HepG2 (cell line): ENCODE data around the gene DPH2. TPM values are rescaled to one million over a fixed set of nuclear protein-coding genes. Genes with fewer than 3 reads are reported as not detected.

Source experiments
- NFE2L1 ChIP-seq: sonication (generic); formaldehyde crosslinking; IDR thresholded peaks from 2 replicates; pipeline ENCODE4 v1.4.0; 2020; ENCODE audit warnings: missing genetic modification reagents, mild to moderate bottlenecking, borderline replicate concordance
- ZFP36 ChIP-seq: fragments of 150-350 bp; IDR thresholded peaks from 2 replicates; pipeline ENCODE4 v1.6.1; 2018; ENCODE audit warnings: borderline replicate concordance, low read length, low read depth; ENCODE audit not compliant: partially characterized antibody
- ZNF749 ChIP-seq: sonication (generic); formaldehyde crosslinking; IDR thresholded peaks from 2 replicates; pipeline ENCODE4 v1.8.0; 2022; ENCODE audit warnings: mild to moderate bottlenecking, missing genetic modification reagents, moderate library complexity, borderline replicate concordance
- polyA plus RNA-seq, 8 experiments: library from polyadenylated mRNA; depleted of rRNA in 3 of 8; stranded (reverse) in 7 of 8; unstranded in 1 of 8; fragments of >200 nt; fragmentation: Illumina TruSeq in 4 of 8; extraction: Trizol in 4 of 8; gene quantifications; 2 replicates each; pipeline versions ENCODE4 v1.2.1 to v1.2.3, GENCODE V29; 2011 to 2016; ENCODE audit warnings: low read depth in 4 of 8, missing spikeins in 1 of 8, mixed read lengths in 1 of 8; ENCODE audit not compliant: insufficient read depth in 1 of 8
- total RNA-seq, 5 experiments: library from RNA; depleted of rRNA; stranded (reverse); fragments of >200 nt; fragmentation: Illumina TruSeq; extraction: Trizol; gene quantifications; 2 replicates each; pipeline ENCODE4 v1.2.3, GENCODE V29; 2016; ENCODE audit warnings: low read depth in 1 of 5
- TF ChIP-seq, protein P1 (sequence below): sonication (generic); formaldehyde crosslinking; IDR thresholded peaks from 2 replicates; pipeline ENCODE4 v1.4.0; 2020; ENCODE audit warnings: missing genetic modification reagents, borderline replicate concordance
- TF ChIP-seq, protein P2 (sequence below): sonication (generic); formaldehyde crosslinking; IDR thresholded peaks from 2 replicates; pipeline ENCODE4 v1.4.0; 2020; ENCODE audit warnings: missing genetic modification reagents, borderline replicate concordance
- TF ChIP-seq, protein P3 (sequence below): sonication (generic); formaldehyde crosslinking; IDR thresholded peaks from 2 replicates; pipeline ENCODE4 v1.8.0; 2022; ENCODE audit warnings: missing genetic modification reagents, low read depth, mild to moderate bottlenecking, borderline replicate concordance

Gene DPH2
- total and polyA plus RNA-seq, 2 of the 13 experiments (the other 11 are each of a cell fraction or from before 2014, with no cell fraction given) = 32.2 to 38.3 TPM

DNA sequence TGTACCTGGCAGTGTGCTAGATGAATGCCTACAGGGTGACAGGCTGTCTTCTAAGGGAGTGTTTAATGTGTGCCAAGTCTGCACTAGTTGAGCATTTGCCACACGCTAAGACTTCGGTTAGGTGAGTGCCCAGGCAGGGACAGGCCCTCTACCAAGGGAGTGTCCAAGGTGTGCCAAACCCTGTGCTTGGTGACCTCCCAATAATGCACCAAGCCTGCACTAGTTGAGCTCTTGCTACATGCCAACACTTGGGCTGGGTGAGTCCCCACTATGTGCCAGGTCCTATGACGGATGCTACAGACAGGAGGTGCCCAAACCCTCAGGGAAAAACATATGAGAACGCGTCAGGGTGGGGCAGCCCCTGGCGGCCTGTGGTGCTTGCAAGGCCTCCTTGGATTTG, 50.7 kb downstream of the DPH2 start (continued):
- TF ChIP-seq, protein P1, sequence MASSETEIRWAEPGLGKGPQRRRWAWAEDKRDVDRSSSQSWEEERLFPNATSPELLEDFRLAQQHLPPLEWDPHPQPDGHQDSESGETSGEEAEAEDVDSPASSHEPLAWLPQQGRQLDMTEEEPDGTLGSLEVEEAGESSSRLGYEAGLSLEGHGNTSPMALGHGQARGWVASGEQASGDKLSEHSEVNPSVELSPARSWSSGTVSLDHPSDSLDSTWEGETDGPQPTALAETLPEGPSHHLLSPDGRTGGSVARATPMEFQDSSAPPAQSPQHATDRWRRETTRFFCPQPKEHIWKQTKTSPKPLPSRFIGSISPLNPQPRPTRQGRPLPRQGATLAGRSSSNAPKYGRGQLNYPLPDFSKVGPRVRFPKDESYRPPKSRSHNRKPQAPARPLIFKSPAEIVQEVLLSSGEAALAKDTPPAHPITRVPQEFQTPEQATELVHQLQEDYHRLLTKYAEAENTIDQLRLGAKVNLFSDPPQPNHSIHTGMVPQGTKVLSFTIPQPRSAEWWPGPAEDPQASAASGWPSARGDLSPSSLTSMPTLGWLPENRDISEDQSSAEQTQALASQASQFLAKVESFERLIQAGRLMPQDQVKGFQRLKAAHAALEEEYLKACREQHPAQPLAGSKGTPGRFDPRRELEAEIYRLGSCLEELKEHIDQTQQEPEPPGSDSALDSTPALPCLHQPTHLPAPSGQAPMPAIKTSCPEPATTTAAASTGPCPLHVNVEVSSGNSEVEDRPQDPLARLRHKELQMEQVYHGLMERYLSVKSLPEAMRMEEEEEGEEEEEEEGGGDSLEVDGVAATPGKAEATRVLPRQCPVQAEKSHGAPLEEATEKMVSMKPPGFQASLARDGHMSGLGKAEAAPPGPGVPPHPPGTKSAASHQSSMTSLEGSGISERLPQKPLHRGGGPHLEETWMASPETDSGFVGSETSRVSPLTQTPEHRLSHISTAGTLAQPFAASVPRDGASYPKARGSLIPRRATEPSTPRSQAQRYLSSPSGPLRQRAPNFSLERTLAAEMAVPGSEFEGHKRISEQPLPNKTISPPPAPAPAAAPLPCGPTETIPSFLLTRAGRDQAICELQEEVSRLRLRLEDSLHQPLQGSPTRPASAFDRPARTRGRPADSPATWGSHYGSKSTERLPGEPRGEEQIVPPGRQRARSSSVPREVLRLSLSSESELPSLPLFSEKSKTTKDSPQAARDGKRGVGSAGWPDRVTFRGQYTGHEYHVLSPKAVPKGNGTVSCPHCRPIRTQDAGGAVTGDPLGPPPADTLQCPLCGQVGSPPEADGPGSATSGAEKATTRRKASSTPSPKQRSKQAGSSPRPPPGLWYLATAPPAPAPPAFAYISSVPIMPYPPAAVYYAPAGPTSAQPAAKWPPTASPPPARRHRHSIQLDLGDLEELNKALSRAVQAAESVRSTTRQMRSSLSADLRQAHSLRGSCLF (CRISPR knock-in tag) = no peak
- TF ChIP-seq, protein P2, sequence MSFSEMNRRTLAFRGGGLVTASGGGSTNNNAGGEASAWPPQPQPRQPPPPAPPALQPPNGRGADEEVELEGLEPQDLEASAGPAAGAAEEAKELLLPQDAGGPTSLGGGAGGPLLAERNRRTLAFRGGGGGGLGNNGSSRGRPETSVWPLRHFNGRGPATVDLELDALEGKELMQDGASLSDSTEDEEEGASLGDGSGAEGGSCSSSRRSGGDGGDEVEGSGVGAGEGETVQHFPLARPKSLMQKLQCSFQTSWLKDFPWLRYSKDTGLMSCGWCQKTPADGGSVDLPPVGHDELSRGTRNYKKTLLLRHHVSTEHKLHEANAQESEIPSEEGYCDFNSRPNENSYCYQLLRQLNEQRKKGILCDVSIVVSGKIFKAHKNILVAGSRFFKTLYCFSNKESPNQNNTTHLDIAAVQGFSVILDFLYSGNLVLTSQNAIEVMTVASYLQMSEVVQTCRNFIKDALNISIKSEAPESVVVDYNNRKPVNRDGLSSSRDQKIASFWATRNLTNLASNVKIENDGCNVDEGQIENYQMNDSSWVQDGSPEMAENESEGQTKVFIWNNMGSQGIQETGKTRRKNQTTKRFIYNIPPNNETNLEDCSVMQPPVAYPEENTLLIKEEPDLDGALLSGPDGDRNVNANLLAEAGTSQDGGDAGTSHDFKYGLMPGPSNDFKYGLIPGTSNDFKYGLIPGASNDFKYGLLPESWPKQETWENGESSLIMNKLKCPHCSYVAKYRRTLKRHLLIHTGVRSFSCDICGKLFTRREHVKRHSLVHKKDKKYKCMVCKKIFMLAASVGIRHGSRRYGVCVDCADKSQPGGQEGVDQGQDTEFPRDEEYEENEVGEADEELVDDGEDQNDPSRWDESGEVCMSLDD (CRISPR knock-in tag) = no peak
- TF ChIP-seq, protein P3, sequence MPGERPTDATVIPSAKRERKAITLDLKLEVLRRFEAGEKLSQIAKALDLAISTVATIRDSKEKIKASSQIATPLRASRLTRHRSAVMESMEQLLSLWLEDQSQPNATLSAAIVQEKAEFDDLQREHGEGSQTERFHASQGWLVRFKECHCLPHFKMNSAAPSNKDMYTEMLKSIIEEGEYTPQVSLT (CRISPR knock-in tag) = no peak
- TF ChIP-seq ZNF749 (CRISPR knock-in tag) (no peak), ZFP36 (no peak), NFE2L1 (CRISPR knock-in tag) (no peak)
